ENCODE data around the gene ZNF541. TPM values are rescaled to one million over a fixed set of nuclear protein-coding genes. Genes with fewer than 3 reads are reported as not detected.

The ZNF541 gene
- total and polyA plus RNA-seq, 2 experiments from 2014 or later, result 0.26 to 0.42 TPM

GRCh38 chr19:47526798-47527197 is 46.1 kb downstream of the ZNF541 start (continued):
- TF ChIP-seq ETS1 (IDR thresholded peaks at IDR 0.05), result no peak
- no peak for TF ChIP-seq JUNB (IDR thresholded peaks at IDR 0.05; ENCODE audit: unreplicated experiment)
- no peak for TF ChIP-seq ZNF331 (CRISPR knock-in tag; IDR thresholded peaks at IDR 0.05; ENCODE audit: low read depth)
- TF ChIP-seq POLR2AphosphoS5 (IDR thresholded peaks at IDR 0.05; ENCODE audit: low read depth), result no peak
- TF ChIP-seq NANOG (IDR thresholded peaks at IDR 0.05; ENCODE audit: borderline replicate concordance), result no peak
- TF ChIP-seq CTCF (conservative IDR thresholded peaks at IDR 0.05; ENCODE audit: low read depth in 2 of 2), result no peak
- TF ChIP-seq STAT1 (IDR thresholded peaks at IDR 0.05; ENCODE audit: unreplicated experiment), result no peak
- TF ChIP-seq ZNF114 (CRISPR knock-in tag; IDR thresholded peaks at IDR 0.05), result no peak
- no peak for TF ChIP-seq CREB1 (CRISPR knock-in tag; IDR thresholded peaks at IDR 0.05; ENCODE audit: low read depth)
- no peak for TF ChIP-seq EZH2phosphoT487 (IDR thresholded peaks at IDR 0.05; ENCODE audit: unreplicated experiment)
- no peak for TF ChIP-seq EZH2 (IDR thresholded peaks at IDR 0.05; ENCODE audit: low read depth, unreplicated experiment)

GRCh38 chr19:47523473-47523872 is 49.5 kb downstream of the ZNF541 start:
- Mint-ChIP-seq H3K27ac (no peak overlapping the region), H3K9me3 (no peaks in the 10 kb centered on the region), H3K36me3 (ENCODE audit: low read depth) (no peaks in the 10 kb centered on the region), H3K4me3 (no peak overlapping the region), H3K27me3 (ENCODE audit: insufficient read depth, low read depth, poor library complexity) (peaks cover 10% of the 10 kb centered on the region), H3K4me1 (peaks cover 6% of the 10 kb centered on the region; the same call in 2 of the 3 replicates)
- Histone ChIP-seq H3K27me3 (ENCODE audit: insufficient read depth) (no peaks in the 10 kb centered on the region), H3K79me2 (replicated peaks; ENCODE audit: insufficient read depth) (no peaks in the 10 kb centered on the region), H2AFZ (peak overlapping the region; percentile 69), H3K4me3 (no peak overlapping the region), H3K4me1 (ENCODE audit: insufficient read depth) (no peaks in the 10 kb centered on the region; the same call in 1 of the 2 replicates), H3K9me2 (ENCODE audit: insufficient read depth) (no peaks in the 10 kb centered on the region), H3F3A (replicated peaks; ENCODE audit: low read depth) (no peaks in the 10 kb centered on the region; the same call in 1 of the 2 replicates), H3K4me2 (no peak overlapping the region), H3K27ac (ENCODE audit: low read depth) (no peak overlapping the region), H4K20me1 (replicated peaks; ENCODE audit: insufficient read depth) (no peaks in the 10 kb centered on the region), H3K36me3 (ENCODE audit: insufficient read depth) (no peaks in the 10 kb centered on the region)
- TF ChIP-seq CREB1 (CRISPR knock-in tag; IDR thresholded peaks at IDR 0.05; ENCODE audit: low read depth) (no peak), JUNB (IDR thresholded peaks at IDR 0.05; ENCODE audit: unreplicated experiment) (no peak), CTCF (conservative IDR thresholded peaks at IDR 0.05; ENCODE audit: low read depth in 2 of 2) (no peak), ETS1 (IDR thresholded peaks at IDR 0.05) (no peak), ZNF114 (CRISPR knock-in tag; IDR thresholded peaks at IDR 0.05) (no peak)
- ATAC-seq (0 out of 3 replicates have a peak, but pooled peaks have one; percentile 17), DNase-seq (ENCODE audit: low spot score) (no peak)

Small RNAs within 50 kb of the gene (small RNA-seq; reads per million reads assigned to genes)
- not detected for gene RN7SL322P (ENCODE audit: low replicate concordance)

Other genes starting within 250 kb of the ZNF541 start
- 0.28 TPM in 1 of 2 replicates, not detected in the other for gene C5AR2, start 241.0 kb downstream of the ZNF541 start, total RNA-seq (2014; rRNA removed; shearing (Covaris generic))
- not detected in 2 replicates for gene C5AR2, start 241.0 kb downstream of the ZNF541 start, polyA plus RNA-seq (2016; fragmentation: Nextera tagmentation; extraction: Ambion mirVana)
- gene DHX34, start 223.8 kb downstream of the ZNF541 start, total RNA-seq (2014; rRNA removed; shearing (Covaris generic)), result 42.8 and 50.1 TPM in 2 replicates
- gene DHX34, start 223.8 kb downstream of the ZNF541 start, polyA plus RNA-seq (2016; fragmentation: Nextera tagmentation; extraction: Ambion mirVana), result 16.3 and 16.7 TPM in 2 replicates
- gene MEIS3, start 153.6 kb downstream of the ZNF541 start, total RNA-seq (2014; rRNA removed; shearing (Covaris generic)), result 33.7 and 40.7 TPM in 2 replicates
- gene MEIS3, start 153.6 kb downstream of the ZNF541 start, polyA plus RNA-seq (2016; fragmentation: Nextera tagmentation; extraction: Ambion mirVana), result 20.6 and 20.8 TPM in 2 replicates
- 10.0 and 11.6 TPM in 2 replicates for gene SLC8A2, start 101.3 kb downstream of the ZNF541 start, total RNA-seq (2014; rRNA removed; shearing (Covaris generic))
- gene SLC8A2, start 101.3 kb downstream of the ZNF541 start, polyA plus RNA-seq (2016; fragmentation: Nextera tagmentation; extraction: Ambion mirVana), result 0.86 and 1.1 TPM in 2 replicates
- gene KPTN, start 88.9 kb downstream of the ZNF541 start, total RNA-seq (2014; rRNA removed; shearing (Covaris generic)), result 19.8 and 28.0 TPM in 2 replicates
- 26.2 and 31.1 TPM in 2 replicates for gene KPTN, start 88.9 kb downstream of the ZNF541 start, polyA plus RNA-seq (2016; fragmentation: Nextera tagmentation; extraction: Ambion mirVana)
- gene NAPA, start 58.1 kb downstream of the ZNF541 start, total RNA-seq (2014; rRNA removed; shearing (Covaris generic)), result 42.9 and 52.0 TPM in 2 replicates
- 72.1 and 74.3 TPM in 2 replicates for gene NAPA, start 58.1 kb downstream of the ZNF541 start, polyA plus RNA-seq (2016; fragmentation: Nextera tagmentation; extraction: Ambion mirVana)
- gene BICRA, start 36.0 kb upstream of the ZNF541 start, total RNA-seq (2014; rRNA removed; shearing (Covaris generic)), result 37.7 and 40.1 TPM in 2 replicates
- gene BICRA, start 36.0 kb upstream of the ZNF541 start, polyA plus RNA-seq (2016; fragmentation: Nextera tagmentation; extraction: Ambion mirVana), result 7.0 and 8.2 TPM in 2 replicates
- 10.8 and 11.7 TPM in 2 replicates for gene EHD2, start 140.3 kb upstream of the ZNF541 start, total RNA-seq (2014; rRNA removed; shearing (Covaris generic))
- gene EHD2, start 140.3 kb upstream of the ZNF541 start, polyA plus RNA-seq (2016; fragmentation: Nextera tagmentation; extraction: Ambion mirVana), result 6.6 TPM in 2 replicates
- gene NOP53, start 172.4 kb upstream of the ZNF541 start, total RNA-seq (2014; rRNA removed; shearing (Covaris generic)), result 151 and 167 TPM in 2 replicates
- 192 and 211 TPM in 2 replicates for gene NOP53, start 172.4 kb upstream of the ZNF541 start, polyA plus RNA-seq (2016; fragmentation: Nextera tagmentation; extraction: Ambion mirVana)
- gene SELENOW, start 205.6 kb upstream of the ZNF541 start, total RNA-seq (2014; rRNA removed; shearing (Covaris generic)), result 524 and 558 TPM in 2 replicates
- 811 and 820 TPM in 2 replicates for gene SELENOW, start 205.6 kb upstream of the ZNF541 start, polyA plus RNA-seq (2016; fragmentation: Nextera tagmentation; extraction: Ambion mirVana)
- 0.19 and 0.28 TPM in 2 replicates for gene TPRX1, start 231.4 kb upstream of the ZNF541 start, total RNA-seq (2014; rRNA removed; shearing (Covaris generic))
- 0.14 TPM in 1 of 2 replicates, not detected in the other for gene TPRX1, start 231.4 kb upstream of the ZNF541 start, polyA plus RNA-seq (2016; fragmentation: Nextera tagmentation; extraction: Ambion mirVana)
- gene CRX, start 248.8 kb upstream of the ZNF541 start, total RNA-seq (2014; rRNA removed; shearing (Covaris generic)), result not detected in 2 replicates
- gene CRX, start 248.8 kb upstream of the ZNF541 start, polyA plus RNA-seq (2016; fragmentation: Nextera tagmentation; extraction: Ambion mirVana), result 0.07 and 0.15 TPM in 2 replicates

Measured in GM23338 (cell line).